ENCODE data around the gene DCHS1.

- TF ChIP-seq POLR2AphosphoS5 (IDR thresholded peaks at IDR 0.05; ENCODE audit: low read depth, low read length) (no peak), POLR2A (IDR thresholded peaks at IDR 0.05; ENCODE audit: low read depth, low read length) (no peak), TAF1 (IDR thresholded peaks at IDR 0.05; ENCODE audit: low read depth, low read length) (no peak), PAX5 (IDR thresholded peaks at IDR 0.05; ENCODE audit: insufficient read depth, low read length, severe bottlenecking) (no peak), POU2F2 (IDR thresholded peaks at IDR 0.05; ENCODE audit: low read depth, low read length) (no peak), SPI1 (IDR thresholded peaks at IDR 0.05; ENCODE audit: low read depth, low read length) (no peak)
These were observed 55.7 kb downstream of the DCHS1 start for GRCh38 chr11:6599881-6600390.

Measured in GM12891 (cell line).